OCI-LY1 (cell line): Measurements from ENCODE around the gene TRPC1.

Experiments
- EZH2 ChIP-seq: fragments of 200-600 bp; sonication (generic), shearing (Covaris generic); IDR thresholded peaks from 2 replicates; pipeline ENCODE4 v1.8.0; 2017; ENCODE audit warnings: borderline replicate concordance, mixed run types, mild to moderate bottlenecking, antibody characterized with exemption, low read length, moderate library complexity, mixed read lengths
- TF ChIP-seq, protein P1 (sequence below): fragments of 200-600 bp; sonication (generic), shearing (Covaris generic); IDR thresholded peaks from 2 replicates; pipeline ENCODE4 v1.5.1; 2017; ENCODE audit warnings: mild to moderate bottlenecking, antibody characterized with exemption, low read length, moderate library complexity, mixed read lengths

DNA sequence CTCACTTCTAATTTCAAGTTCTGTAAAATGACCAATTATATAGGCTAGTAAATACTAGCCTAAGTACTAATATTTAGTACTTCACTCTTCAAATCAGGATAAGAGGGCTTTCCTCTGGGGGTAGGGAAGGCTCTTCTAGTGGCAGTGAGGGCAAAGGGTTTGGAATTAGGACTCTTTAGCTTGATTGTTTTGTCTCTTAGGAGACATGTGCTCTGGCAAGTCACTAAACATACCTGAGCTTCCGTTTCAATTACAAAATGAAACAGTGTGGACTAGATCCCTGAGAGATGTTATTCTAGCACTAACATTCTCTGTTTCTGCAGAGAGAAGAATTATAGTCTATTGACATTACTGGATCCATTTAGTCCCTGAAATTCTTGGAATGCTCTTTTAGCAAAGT lies 93.5 kb downstream of the TRPC1 start:
- TF ChIP-seq, protein P1, sequence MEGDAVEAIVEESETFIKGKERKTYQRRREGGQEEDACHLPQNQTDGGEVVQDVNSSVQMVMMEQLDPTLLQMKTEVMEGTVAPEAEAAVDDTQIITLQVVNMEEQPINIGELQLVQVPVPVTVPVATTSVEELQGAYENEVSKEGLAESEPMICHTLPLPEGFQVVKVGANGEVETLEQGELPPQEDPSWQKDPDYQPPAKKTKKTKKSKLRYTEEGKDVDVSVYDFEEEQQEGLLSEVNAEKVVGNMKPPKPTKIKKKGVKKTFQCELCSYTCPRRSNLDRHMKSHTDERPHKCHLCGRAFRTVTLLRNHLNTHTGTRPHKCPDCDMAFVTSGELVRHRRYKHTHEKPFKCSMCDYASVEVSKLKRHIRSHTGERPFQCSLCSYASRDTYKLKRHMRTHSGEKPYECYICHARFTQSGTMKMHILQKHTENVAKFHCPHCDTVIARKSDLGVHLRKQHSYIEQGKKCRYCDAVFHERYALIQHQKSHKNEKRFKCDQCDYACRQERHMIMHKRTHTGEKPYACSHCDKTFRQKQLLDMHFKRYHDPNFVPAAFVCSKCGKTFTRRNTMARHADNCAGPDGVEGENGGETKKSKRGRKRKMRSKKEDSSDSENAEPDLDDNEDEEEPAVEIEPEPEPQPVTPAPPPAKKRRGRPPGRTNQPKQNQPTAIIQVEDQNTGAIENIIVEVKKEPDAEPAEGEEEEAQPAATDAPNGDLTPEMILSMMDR: no peak
- TF ChIP-seq EZH2: no peak
